ENCODE measurements around the gene ATP2A3.

The ATP2A3 gene

DNA sequence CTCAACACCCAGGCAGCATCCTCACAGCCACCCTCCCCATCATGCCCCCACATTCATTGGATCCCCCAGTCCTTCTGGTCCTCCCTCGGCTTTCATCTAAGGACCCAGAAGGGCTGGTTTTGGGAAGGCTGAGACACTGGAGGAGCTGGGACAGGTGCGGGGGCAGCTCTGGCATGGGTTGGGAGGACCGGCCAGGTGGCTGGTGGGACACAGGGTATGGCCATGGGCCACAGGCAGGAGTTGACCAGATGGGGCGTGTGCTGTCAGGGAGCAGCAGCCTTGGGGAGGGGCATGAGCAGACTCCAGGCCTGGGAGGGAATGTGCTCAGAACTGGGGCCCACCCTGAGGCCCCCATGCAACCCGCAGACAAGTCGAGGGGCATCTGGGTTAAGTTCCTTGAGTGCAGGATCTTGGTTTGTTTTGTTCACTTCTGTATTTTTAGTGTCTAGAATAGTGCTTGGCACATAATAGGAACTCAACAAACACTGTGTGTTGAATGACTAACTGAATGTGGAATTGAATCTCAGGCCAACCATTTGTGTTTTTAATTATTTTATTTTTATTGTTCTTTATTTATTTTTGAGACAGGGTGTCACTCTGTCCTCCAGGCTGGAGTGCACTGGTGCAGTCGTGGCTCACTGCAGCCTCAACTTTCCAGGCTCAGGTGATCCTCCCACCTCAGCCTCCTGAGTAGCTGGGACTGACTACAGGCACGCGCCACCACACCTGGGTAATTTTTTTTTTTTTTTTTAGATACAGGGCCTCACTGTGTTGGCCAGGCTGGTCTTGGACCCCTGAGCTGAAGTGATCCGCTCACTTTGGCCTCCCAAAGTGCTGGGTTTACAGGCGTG is 53.6 kb downstream of the ATP2A3 start:
- DNase-seq (ENCODE audit: low spot score), result no peak

DNA sequence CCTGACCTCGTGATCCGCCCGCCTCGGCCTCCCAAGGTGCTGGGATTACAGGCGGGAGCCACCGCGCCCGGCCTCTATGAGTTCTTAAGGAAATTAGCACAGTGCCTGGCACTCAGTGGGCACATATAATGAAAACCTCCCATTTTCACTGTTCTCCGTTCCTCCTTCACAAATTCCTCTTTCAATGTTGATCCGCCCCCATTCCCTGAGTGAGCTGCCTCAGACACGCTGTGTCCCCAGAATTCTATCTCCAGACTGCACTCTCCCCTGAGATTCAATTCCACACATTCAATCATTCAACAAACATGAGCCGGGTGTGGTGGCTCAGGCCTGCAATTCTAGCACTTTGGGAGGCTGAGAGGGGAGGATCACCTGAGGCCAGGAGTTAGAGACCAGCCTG is 55.0 kb downstream of the ATP2A3 start:
- DNase-seq (ENCODE audit: low spot score), result no peak

DNA sequence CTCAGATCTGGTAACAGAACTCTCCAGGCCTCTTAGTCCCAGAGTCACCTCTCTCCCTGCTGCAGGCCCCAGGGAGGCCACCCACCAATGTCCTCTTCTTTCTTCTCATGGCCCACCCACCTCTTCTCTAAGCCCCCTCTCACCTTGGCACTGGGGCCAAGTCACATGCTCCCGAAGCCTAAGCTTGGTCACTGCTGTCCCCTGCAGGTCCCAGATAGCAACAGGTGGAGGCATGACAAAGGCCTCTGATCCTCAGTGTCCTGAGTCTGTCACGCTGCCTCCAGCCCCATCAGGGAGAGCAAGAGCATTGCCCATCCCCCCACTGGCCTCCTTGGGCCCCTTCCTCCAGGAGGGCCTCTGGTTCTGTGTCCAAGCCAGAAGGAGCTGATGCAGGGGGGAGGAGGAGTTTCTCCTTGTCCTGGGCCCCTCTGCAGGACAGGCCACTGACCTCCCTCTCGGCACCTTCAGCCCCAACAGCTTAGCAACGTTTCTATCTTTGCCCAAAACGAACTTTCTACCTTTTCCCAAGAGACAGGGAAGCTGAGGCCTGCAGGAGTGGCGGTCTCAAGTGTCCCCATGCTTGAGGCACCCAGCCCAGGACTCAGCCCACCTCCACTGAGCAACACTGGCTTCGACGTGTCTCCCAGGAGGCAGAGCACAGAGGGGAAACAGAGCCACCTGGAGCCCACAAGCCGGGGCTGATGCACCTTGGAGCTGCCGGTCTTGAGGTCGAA is 56.6 kb downstream of the ATP2A3 start:
- no peak for DNase-seq (ENCODE audit: low spot score)

DNA sequence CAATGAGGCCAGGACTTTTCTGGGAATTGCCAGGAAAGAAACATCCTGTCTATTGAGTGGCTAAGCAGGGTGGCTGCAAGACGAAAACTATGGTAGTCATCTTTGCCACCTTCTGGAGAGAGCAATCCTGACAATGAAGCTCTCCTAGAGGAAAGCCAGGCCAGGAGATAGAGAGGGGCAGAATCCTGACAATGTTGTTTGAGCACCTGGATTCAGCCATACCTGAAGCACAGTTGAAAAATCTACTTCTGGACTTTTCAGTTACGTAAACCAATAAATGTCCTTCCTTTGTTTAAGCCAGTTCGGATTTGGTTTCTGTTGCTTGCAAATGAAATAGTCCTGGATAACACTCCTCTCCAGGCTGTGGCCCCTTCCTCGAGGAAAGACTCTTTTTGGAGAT is 57.4 kb downstream of the ATP2A3 start:
- DNase-seq (ENCODE audit: low spot score), result no peak

DNA sequence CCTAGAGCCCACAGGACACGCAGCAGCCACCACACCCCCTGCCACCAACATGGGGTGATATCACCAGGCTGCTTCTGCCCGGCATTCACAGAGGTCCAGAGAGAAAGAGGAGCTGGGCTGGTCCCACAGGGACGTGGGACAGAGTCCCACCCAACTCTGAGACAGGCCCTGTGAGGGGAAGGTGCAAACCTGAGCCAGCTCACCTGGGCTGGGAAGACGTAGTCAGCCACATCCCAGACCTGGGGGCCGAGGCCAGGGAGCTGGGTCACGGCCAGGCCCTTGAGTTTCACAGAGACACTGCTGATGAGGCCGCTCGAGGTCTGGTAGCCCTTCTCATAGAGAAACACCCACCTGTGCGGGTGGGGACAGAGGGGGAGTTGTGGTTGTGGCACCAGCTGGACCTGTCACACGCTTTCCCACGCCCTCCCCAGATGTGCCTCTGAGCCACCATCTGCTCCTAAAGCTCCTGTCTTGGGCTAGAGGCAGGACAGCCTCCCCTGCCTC is 59.2 kb downstream of the ATP2A3 start:
- DNase-seq (ENCODE audit: low spot score), result no peak

DNA sequence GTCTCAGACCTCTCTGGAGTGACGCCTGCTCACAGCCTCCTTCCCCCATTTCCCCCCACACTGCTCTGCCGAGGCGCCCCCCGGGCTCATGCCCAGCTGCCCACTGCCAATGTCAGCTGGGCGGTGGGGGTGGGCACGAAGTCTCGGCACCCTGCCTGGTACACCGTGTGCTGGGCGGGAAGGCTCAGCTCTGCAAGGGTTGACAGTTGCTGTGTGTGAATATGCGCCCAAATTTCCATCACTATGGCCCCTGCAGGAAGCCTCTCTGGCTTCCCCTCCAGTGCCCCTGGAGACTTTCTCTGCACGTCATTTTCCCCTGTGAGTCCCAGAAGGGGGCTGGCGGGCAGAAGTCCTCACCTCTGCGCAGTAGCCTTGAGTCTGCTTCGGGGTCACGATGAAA is 59.7 kb downstream of the ATP2A3 start:
- DNase-seq (ENCODE audit: low spot score), result no peak

DNA sequence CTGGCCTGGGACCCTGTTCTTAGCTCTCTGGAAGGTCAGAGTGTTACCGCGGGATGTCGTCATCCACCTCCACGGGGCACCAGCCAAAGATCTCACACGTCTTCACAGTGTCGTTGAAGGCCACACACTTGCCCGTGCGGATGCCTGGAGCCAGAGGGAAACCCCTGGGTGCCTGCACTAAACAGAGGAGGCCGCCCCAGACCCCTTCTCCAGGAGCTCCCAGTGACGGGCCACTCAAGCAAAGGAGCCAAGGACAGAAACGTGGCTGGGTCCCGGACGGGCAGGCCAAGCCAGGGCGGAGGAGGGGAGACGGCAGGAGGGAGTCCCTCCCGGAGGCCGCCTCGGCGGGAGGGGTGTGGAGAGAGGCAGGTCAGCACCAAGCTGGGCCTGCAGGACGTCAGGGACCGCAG is 60.4 kb downstream of the ATP2A3 start:
- no peak for DNase-seq (ENCODE audit: low spot score)

DNA sequence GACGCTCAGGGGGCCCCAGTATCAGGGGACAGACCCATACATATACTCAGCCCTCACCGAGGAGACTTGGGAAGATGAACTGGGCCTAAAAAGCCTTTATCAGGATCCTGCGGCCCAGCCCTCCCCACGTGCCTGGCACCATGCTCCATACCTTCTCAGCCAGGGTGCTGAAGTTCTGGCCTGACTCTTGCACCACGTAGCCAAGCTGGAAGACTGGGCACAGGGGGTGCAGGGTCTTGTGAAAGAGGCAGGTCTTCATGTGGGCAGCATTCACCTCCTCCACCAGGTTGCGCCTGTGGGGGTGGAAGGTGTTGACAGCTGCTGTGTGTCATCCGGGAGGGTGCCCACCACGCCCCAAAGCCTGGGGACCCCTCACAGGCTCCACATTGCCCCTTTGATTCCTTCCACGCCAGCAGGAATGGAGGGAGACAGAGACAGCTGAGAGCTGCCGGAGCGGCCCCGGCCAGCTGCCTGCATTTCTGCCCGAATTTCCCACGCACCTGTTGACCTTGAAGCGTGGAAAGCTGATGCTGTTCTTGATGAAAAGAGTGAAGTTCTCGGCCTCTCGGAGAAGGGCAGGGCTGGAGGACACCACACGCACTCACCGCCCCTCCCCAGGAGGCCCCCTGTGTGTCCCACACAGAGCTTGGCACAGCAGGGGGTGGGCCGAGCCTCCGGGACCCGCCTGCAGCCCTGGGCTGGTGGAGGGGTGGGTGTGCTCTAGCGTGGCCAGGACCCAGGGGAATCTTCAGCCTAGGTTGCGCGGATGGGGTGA is 61.0 kb downstream of the ATP2A3 start:
- no peak for DNase-seq (ENCODE audit: low spot score)

DNA sequence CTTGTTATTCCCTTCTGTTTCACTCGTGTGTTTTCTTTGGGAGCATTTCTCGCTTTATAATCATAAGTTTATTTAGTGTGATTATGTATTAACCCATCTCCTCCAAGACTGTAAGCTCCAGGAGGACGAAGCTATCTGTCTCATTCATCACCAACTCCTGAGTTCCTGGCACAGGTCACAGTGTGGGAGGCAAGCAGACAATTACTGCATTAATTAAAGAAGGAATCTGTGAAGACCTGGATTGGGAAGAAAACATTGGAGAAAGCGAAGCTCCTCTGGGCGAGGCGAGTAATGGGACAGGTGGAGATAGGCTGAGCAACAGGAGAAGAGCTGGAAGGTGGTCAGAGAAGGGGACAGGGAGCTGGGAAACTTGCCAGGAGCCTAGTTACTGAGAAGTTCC is 63.6 kb downstream of the ATP2A3 start:
- no peak for DNase-seq (ENCODE audit: low spot score)

DNA sequence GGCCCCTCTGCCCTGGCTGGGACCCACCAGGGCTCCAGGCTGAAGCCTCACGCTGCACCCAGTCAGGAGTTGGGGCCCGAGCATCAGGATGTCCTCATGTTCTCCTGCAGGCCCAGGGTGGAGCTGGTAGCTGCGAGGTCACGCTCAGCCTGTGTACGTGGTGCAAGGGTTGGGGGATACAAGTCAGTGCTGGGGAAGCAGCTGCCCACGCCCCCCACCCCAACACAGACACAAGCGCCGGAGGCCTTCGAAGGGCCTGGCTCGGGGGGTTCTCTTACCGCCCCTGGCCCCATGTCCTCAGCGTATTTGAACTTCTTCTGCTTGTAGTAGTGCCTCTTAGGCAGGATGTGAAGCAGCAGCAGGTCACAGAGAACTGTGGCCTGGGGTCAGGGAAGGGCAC is 66.5 kb downstream of the ATP2A3 start:
- DNase-seq (ENCODE audit: low spot score), result no peak

DNA sequence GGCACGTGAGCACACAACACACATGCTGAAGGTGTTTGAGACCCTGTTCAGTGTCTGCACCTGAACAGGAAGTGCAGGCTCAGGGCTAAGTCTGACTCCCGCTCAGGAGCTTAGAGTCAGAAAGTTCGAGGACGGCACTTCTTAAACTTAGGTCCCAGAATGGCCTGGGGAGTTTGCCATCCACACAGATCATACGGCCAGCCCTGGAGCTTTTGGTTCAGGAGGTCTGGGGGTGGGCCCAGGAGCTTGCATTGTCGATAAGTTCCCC is 67.3 kb downstream of the ATP2A3 start:
- DNase-seq (ENCODE audit: low spot score), result no peak

DNA sequence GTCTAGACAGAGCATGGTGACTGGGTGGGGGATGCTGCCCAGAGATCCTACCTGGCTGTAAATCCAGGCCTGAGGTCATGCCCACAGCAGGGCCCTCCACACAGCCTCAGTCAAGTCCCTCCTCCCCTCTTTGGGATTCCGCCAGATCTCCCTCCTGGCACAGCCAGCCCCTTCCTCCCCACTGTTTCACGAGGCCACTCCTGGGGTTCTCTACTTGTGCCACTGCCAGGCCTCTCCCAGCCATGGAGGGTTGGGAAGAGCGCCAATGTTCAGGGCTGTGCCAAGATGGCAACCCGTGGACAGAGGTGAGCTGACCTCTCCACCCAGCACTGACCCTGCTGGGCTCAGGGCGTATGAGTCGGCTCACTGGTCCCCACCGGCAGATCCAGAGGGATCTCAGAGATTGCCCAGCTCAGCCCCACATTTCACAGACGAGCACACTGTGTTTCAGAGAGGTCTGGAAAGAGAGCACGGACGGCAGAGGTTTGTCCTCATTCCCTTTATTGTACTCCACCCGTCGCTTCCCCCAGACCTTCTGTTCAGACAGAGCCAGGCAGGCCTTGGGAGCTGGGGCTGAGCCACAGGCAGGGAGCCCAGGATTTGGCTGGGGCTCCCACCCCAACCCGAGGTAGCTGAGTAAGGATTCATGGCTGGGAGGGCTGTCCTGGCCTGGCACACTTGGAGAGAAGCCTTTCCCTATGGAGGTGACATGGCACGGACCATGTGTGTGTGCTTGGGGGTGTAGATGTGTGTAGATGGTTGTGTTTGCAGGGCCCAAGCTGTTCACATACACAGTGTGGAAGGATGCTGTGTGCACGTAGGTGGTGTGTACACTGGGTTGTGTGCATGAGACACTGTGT is 67.9 kb downstream of the ATP2A3 start:
- no peak for DNase-seq (ENCODE audit: low spot score)

DNA sequence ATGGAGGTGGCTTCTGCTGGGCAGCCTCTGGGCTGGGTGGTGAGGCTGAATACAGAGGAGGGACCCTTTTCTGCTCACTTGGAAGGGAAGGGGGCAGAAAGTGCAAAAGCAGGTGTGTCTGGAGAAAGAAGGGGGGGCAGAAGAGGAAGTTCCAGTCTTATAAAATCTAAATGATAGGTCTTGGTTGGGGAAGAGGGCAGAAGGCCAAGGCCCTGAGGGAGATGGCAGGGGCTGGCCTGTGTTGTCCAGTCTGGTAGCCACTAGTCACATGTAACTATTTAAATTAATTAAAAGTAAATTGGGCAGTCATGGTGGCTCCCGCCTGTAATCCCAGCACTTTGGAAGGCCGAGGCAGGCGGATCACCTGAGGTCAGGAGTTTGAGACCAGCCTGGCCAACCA is 68.9 kb downstream of the ATP2A3 start:
- no peak for DNase-seq (ENCODE audit: low spot score)

DNA sequence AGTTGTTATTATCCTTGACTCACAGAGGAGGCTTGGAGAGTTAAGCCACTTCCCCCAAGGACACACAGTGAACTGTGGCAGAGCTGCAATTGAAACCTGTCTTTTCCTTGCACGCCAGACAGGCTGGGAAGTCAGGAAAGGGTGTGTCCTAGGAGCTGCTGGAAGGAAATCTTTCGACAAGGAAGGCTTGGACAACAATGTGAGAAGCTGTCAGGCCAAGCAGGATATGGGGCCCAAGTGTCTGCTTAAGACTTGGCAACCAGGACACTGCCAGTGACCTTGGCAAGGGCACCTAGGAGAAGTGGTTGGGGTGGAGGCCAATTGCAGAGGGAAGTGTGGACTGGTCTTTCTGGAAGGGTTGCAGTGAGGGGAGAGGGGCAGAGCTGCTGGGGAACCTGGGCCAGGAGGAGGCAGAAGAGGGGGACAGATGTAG is 69.3 kb downstream of the ATP2A3 start:
- DNase-seq (ENCODE audit: low spot score), result no peak

DNA sequence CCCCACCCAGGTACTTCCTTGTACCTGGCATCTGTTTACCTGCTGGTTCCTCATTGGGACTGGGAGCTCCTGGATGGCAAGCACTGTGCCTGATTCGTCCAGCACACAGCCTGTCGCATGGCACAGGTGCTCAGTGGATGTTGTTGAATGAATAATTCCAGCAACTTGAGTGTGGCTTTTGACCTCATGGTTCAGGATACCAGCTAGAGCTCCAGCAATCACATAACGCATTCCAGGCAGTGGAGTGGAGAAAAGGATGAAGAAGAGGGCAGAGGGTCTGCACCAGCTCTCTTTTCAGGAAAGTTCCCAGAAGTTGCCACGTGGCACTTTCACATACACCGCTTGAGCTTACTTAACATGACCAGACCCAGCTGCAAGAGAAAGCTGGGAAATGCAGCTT is 70.0 kb downstream of the ATP2A3 start:
- no peak for DNase-seq (ENCODE audit: low spot score)

DNA sequence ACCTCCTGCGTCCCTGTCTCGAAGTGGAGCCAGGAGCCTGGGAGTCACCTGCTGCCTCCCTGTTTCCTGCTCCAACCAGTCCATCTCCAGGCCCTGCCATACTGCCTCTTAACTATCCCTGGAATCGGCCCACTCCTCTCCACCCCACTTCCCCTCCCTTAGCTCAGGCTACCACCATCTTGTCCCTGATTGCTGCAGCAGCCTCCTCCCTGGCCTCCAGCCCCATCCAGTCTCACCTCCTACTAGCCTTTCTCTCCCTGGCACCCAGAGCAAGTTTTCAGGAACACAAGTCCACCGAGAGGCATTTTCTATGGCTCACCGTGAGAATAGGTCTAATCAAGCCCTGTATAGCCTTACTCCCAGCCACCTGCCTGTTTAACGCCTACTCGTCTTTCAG is 70.5 kb downstream of the ATP2A3 start:
- DNase-seq (ENCODE audit: low spot score), result no peak

DNA sequence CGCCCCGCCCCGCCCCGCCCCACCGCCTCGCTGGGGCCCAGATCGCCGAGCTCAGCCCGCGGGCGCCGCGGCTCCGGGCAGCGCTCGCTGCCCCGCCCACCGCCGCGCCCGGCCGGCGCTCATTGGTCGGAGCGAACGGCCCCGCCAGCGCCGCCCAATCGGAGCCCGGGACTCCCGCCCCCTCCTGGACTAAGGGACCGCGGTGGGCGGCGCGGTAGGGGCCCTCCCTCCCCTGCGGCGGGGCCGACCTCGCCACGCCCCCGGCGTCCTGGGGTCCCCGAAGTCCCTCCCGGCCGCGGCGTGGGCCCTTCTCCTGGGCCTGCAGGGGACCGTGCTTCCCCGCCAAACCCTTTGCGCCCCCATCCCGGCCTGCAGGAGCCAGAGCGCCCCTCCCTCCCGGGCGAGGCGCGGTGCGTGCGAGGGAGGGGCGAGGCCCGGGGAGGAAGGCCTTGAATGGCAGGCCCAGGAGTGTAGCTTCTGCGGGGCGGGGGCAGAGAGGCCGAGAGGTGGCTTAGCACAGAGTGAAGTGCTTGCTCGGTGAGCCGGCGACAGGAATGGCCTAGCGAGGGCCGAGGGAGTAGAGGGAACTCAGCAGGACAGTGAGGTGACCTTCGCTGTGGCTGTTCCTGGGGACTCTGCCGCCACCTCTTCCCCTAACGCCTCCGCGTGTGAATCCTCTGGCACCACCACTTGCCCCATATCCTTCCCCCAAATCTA is 71.1 kb downstream of the ATP2A3 start, which contains the start of gene CAMKK1:
CAMKK1 (minus strand) TSS at position 51 of the 717 bp plus-strand sequence. CDS start 7,366 bp downstream, outside the sequence.
- peak; percentile 88 for DNase-seq (ENCODE audit: low spot score)

DNA sequence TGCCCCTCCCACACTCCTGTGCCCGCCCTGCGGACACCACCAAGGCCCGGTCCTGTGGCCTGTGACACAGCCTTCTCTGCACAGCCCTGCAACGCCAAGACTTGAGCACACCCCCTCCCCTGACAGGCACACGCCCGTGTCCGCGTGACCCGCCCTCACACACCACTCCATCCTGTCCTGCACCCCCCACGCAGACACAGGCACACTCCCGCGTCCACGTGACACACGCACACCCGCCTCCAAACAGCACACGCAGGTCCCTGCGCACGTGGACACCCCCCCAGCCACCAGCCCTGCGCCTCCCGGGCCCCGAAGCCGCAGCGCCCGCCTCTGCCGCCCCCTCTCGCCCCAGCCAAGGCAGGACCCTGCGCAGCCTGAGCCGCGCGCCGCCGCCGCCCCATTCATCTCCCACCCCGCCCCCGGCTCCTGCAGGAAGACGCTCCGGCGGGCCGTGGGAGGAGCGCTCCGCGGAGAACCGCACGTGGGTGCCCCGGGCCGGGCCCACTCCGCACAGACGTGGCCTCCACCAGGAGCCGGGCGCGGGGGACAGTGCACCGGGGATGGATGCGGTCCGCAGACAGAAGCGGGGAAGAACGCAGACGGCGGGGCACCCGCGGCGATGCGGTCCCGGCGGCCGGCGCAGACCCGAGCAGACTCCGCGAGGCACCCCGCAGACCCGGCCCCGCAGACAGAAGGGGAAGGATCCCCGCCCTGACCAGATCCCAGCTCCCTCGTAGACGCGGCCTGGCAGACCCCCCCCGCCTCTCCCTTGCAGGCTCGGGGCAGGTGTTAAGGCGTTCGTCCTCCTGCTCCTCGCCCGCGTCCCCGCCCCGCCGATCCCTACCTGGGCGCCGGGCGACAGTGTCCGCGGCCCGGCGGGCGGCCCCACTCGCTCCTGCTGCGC is 71.9 kb downstream of the ATP2A3 start:
- peak; percentile 74 for DNase-seq (ENCODE audit: low spot score)

DNA sequence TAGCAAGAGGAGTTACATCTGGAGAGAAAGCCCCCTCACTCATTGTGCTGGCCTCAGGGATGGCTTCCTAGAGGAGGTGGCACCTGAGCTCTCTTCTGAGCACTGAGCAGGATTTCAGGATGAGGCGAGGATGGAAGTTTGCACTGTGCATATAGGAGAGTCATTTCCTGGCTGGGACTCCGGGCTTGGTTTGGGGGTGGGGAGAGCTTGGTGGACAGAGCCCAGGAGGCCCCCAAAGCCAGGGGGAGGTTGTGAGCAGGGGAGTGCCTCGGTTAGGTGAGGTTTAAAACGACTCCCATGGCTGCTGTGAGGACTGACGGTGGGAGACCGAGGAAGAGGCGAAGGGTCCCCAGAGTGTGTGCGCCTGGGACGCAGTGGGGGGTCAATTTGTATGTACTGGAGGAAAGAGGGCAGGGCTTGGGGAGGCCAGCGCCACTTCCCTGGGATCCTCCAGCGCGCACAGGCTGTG is 72.6 kb downstream of the ATP2A3 start:
- no peak for DNase-seq (ENCODE audit: low spot score)

DNA sequence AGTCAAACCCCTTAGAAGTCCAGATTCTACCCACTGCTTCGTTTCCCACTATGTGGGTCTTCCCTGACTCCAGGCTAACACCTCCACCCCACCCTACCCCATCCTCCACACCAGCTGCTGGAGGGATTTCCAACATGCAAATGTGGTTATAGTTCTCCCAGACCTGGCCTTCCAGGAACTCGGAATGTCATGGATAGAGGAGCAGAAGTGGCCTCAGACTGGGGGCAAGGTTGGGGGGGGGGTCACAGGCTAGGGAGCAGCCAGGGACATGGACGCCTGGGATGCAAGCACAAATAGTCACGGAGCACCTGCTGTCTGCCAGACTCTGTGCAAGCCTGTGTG is 73.4 kb downstream of the ATP2A3 start:
- no peak for DNase-seq (ENCODE audit: low spot score)

Measured in CD4-positive, alpha-beta T cell treated with Interleukin-15 for 4 hours (primary cell).